Cardiac muscle cell (in vitro differentiated cells and primary cell): ENCODE measurements around the gene KDM3A. TPM values are rescaled to one million over a fixed set of nuclear protein-coding genes. Genes with fewer than 3 reads are reported as not detected.

ENCODE experiments used
- DNase-seq, 2 donors: peaks; one replicate each; pipeline versions ENCODE4 v3.0.0 to v3.0.0-alpha.2; 2010 to 2017; ENCODE audit warnings: low read depth in 1 of 2, low spot score in 1 of 2
- H3K27ac ChIP-seq: fragments of 200-600 bp; sonication (generic); 2 replicates; pipeline ENCODE4 v1.5.1; 2016
- H3K27me3 ChIP-seq: fragments of 200-600 bp; sonication (generic); 2 replicates; pipeline ENCODE4 v1.6.0; 2016; ENCODE audit warnings: control low read depth
- H3K36me3 ChIP-seq: fragments of 200-600 bp; sonication (generic); 2 replicates; pipeline ENCODE4 v1.5.1; 2016; ENCODE audit warnings: control low read depth
- H3K4me1 ChIP-seq: fragments of 200-600 bp; sonication (generic); 2 replicates; pipeline ENCODE4 v1.8.1; 2017; ENCODE audit warnings: low read depth, mild to moderate bottlenecking, mixed run types
- H3K4me3 ChIP-seq: fragments of 200-600 bp; sonication (generic); 2 replicates; pipeline ENCODE4 v1.5.1; 2016; ENCODE audit warnings: mild to moderate bottlenecking
- H3K9me3 ChIP-seq: fragments of 200-600 bp; sonication (generic); 2 replicates; pipeline ENCODE4 v1.5.1; 2017; ENCODE audit warnings: low read depth, mild to moderate bottlenecking, control low read depth
- polyA plus RNA-seq: library from polyadenylated mRNA; unstranded; fragments of >200 nt; fragmentation: Nextera tagmentation; extraction: Ambion mirVana; gene quantifications from 2 replicates; pipeline ENCODE4 v1.2.1, GENCODE V29; 2016
- total RNA-seq: library from RNA; depleted of rRNA; stranded (reverse); fragments of >200 nt; gene quantifications from 2 replicates; pipeline ENCODE4 v1.2.3, GENCODE V29; 2016
- TF ChIP-seq, protein P1 (sequence below): IDR thresholded peaks from 2 replicates; pipeline ENCODE4 v1.5.1; 2012; ENCODE audit warnings: low read depth, mild to moderate bottlenecking, low read length

Gene KDM3A
- total and polyA plus RNA-seq, 2 experiments from 2014 or later: 47.2 to 55.6 TPM

DNA sequence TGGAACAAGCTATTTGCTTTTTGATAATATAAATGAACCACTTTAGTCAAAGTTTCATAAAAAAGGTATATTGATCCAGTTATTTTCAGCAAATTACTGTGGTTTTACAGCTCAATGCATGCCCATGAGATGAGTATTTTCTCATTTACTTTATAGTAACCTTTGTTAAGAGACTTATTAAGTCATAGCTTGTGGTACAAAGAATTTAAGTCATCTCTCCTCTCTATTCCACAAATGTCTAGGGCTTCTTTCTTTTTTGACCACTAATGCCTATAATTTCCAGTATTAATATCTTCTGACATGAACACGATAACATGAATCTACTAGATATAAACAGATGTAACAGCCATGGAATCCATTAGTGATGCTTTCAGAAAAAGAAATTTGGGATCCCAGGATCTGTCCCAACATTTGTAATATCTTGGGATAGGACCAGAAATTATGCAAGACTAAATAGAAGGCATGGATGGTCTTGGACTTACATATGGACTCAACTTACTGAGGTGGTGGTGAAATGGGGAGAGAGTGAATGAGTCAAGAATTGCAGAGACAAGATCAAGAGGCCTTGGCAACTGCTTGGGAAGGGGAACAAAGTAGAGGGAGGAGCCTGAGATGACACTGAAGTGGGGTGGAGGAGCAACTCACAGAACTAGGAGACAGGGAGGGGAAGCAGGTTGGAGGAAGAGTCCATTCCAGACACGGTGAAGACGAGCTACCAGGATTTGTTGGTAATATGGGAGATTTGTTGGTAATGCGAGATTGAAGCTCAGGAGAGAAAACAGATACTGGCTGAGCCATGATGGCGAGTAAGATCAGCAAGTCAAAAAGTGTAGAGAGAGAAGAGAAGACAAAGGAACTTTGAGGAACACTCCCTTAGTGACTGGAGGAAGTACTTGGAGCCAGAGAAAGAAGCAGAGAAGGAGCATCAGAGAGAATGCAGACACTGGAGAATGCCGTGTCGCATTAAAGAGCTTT, 42.4 kb upstream of the KDM3A start:
- Histone ChIP-seq H3K36me3 (no peaks in the 10 kb centered on the region), H3K4me3 (no peak overlapping the region), H3K27me3 (no peaks in the 10 kb centered on the region), H3K4me1 (peaks cover 3% of the 10 kb centered on the region), H3K27ac (no peak overlapping the region), H3K9me3 (no peaks in the 10 kb centered on the region)
- TF ChIP-seq, protein P1, sequence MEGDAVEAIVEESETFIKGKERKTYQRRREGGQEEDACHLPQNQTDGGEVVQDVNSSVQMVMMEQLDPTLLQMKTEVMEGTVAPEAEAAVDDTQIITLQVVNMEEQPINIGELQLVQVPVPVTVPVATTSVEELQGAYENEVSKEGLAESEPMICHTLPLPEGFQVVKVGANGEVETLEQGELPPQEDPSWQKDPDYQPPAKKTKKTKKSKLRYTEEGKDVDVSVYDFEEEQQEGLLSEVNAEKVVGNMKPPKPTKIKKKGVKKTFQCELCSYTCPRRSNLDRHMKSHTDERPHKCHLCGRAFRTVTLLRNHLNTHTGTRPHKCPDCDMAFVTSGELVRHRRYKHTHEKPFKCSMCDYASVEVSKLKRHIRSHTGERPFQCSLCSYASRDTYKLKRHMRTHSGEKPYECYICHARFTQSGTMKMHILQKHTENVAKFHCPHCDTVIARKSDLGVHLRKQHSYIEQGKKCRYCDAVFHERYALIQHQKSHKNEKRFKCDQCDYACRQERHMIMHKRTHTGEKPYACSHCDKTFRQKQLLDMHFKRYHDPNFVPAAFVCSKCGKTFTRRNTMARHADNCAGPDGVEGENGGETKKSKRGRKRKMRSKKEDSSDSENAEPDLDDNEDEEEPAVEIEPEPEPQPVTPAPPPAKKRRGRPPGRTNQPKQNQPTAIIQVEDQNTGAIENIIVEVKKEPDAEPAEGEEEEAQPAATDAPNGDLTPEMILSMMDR: no peak
- no peak for DNase-seq

- Histone ChIP-seq H3K36me3 (no peaks in the 10 kb centered on the region), H3K27ac (no peak overlapping the region), H3K4me1 (no peaks in the 10 kb centered on the region), H3K27me3 (no peaks in the 10 kb centered on the region), H3K4me3 (no peak overlapping the region), H3K9me3 (no peaks in the 10 kb centered on the region)
- DNase-seq: no peak
- TF ChIP-seq, protein P1: no peak
These were observed 40.9 kb upstream of the KDM3A start for GRCh38 chr2:86400321-86400720.

- H3K4me1 ChIP-seq: peaks cover 7% of the 10 kb centered on the region
- H3K27me3 ChIP-seq: peaks cover 6% of the 10 kb centered on the region
- H3K9me3 ChIP-seq: no peaks in the 10 kb centered on the region
- no peaks in the 10 kb centered on the region for H3K36me3 ChIP-seq
- no peak overlapping the region for H3K27ac ChIP-seq
- TF ChIP-seq, protein P1: no peak
- H3K4me3 ChIP-seq: no peak overlapping the region
- no peak for DNase-seq
These were observed 30.6 kb upstream of the KDM3A start for GRCh38 chr2:86410581-86410980.

GRCh38 chr2:86411396-86411795, 29.8 kb upstream of the KDM3A start:
- Histone ChIP-seq H3K4me1 (peaks cover 7% of the 10 kb centered on the region), H3K27ac (no peak overlapping the region), H3K27me3 (peaks cover 6% of the 10 kb centered on the region), H3K4me3 (no peak overlapping the region), H3K9me3 (no peaks in the 10 kb centered on the region), H3K36me3 (no peaks in the 10 kb centered on the region)
- DNase-seq: no peak
- TF ChIP-seq, protein P1: no peak

DNA sequence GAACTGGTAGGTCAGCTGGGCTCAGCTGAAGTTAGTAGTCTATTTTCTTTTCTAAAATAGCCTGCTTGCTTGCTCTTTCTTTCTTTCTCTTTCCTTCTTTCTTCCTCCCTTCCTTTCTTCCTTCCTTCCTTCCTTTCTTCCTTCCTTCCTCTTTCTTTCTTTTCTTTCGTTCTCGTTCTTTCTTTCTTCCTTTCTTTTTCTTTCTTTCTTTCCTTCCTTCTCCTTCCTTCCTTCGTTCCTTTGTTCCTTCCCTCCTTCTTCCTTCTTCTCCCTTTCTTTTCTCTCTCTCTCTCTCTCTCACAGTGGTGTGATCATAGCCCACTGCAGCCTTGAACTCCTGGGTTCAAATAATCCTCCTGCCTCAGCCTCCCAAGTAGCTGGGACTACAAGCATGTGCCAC, 29.2 kb upstream of the KDM3A start:
- Histone ChIP-seq H3K27ac (no peak overlapping the region), H3K4me3 (no peak overlapping the region), H3K36me3 (no peaks in the 10 kb centered on the region), H3K4me1 (peaks cover 4% of the 10 kb centered on the region), H3K27me3 (peaks cover 6% of the 10 kb centered on the region), H3K9me3 (no peaks in the 10 kb centered on the region)
- no peak for DNase-seq
- TF ChIP-seq, protein P1: no peak
